Peyer's patch (tissue), 4 donors: ENCODE measurements around the gene PRIMA1. TPM values are rescaled to one million over a fixed set of nuclear protein-coding genes. Genes with fewer than 3 reads are reported as not detected.
"Not testable (repeated sequence)": the region's sequence is repeated elsewhere in the genome, so short reads cannot be mapped to it uniquely, and the experiment has no call there.

Experiments
- DNase-seq, 3 donors: peaks; one replicate each; pipeline ENCODE4 v3.0.0-alpha.2; 2017 to 2019
- H3K27ac ChIP-seq, 4 donors: fragments of 200-600 bp; sonication (generic); one replicate each; pipeline ENCODE4 v1.5.1; 2016 to 2019
- H3K27me3 ChIP-seq, 2 donors: fragments of 200-600 bp; sonication (generic); one replicate each; pipeline ENCODE4 v1.5.1; 2019
- H3K36me3 ChIP-seq, 3 donors: fragments of 200-600 bp; sonication (generic); one replicate each; pipeline ENCODE4 v1.5.1; 2016 to 2019
- H3K4me1 ChIP-seq, 4 donors: fragments of 200-600 bp; sonication (generic); one replicate each; pipeline ENCODE4 v1.5.1; 2016 to 2019
- H3K4me3 ChIP-seq, 4 donors: fragments of 200-600 bp; sonication (generic); 1 replicate in 3 of 4; 2 replicates in 1 of 4; pipeline ENCODE4 v1.5.1; 2016 to 2019; ENCODE audit warnings: mild to moderate bottlenecking in 1 of 4
- H3K9me3 ChIP-seq, 4 donors: fragments of 200-600 bp; sonication (generic); one replicate each; pipeline ENCODE4 v1.5.1; 2016 to 2019; ENCODE audit warnings: mild to moderate bottlenecking in 1 of 4
- CTCF ChIP-seq, 6 experiments: fragments of 450-650 bp in 4 of 6; fragments of 200-600 bp in 2 of 6; sonication (generic) in 1 of 6; IDR thresholded peaks; one replicate each; pipeline ENCODE4 v1.5.1; 2017 to 2019; ENCODE audit warnings: antibody characterized with exemption in 6 of 6, mild to moderate bottlenecking in 3 of 6, moderate library complexity in 1 of 6
- POLR2A ChIP-seq, 2 donors: fragments of 450-650 bp; IDR thresholded peaks; one replicate each; pipeline ENCODE4 v1.5.1; 2017; ENCODE audit warnings: antibody characterized with exemption in 2 of 2, mild to moderate bottlenecking in 2 of 2, moderate library complexity in 2 of 2
- total RNA-seq, 4 donors: library from RNA; depleted of rRNA; stranded (reverse); fragments of >200 nt; gene quantifications; one replicate each; pipeline ENCODE4 v1.1.0, GENCODE V29; 2016

The PRIMA1 gene
- total RNA-seq, 4 donors from 2014 or later = 1.2 to 5.1 (median 3.0) TPM

DNA sequence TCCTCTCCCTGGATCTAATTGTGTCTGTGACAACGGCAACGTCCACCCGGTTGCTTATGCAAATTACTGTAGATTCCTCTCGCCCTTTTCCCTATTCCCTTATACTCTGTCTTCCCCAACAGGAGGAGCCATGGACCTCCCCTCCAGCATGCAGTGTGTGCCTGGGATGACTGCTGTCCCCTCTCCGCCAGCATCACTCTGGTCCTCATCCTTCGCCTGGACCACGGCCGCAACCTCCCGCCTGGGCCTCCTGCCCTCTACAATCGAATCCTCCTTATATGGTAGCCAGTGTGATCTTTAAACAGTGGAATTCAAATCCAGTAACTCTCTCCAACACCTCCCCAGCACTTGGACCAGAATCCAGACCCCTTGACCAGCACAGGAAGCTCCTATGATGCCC lies 30.6 kb upstream of the PRIMA1 start:
- no peaks in the 10 kb centered on the region for H3K36me3 ChIP-seq
- H3K27me3 ChIP-seq = no peaks in the 10 kb centered on the region
- DNase-seq = peak in 1 of 3 donors; percentile 29
- no peak overlapping the region for H3K4me3 ChIP-seq
- peaks cover 0 to 6% (median 0%) of the 10 kb centered on the region in 4 donors for H3K9me3 ChIP-seq
- no peak overlapping the region for H3K27ac ChIP-seq
- TF ChIP-seq CTCF (IDR thresholded peaks at IDR 0.05) = no peak
- TF ChIP-seq POLR2A (IDR thresholded peaks at IDR 0.05) = no peak
- H3K4me1 ChIP-seq = no peaks in the 10 kb centered on the region

DNA sequence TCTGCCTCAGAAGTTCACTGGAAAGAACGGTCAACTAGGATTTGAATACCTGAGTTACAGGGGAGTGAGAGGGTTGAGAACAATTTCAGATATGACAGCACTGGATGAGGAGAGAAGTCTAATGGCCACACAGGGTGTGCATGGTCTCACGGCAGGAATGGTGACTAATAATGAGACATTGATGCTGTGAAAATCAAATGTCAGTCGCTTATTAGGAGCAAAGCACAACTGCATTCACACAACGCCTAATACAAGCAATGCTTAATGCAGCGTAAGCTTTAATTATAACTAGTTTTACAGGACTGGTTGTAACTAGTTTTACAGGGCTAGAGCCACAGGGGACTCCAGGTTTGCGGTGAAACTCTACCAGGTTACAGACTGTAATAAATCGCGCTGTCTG lies 23.4 kb upstream of the PRIMA1 start:
- Histone ChIP-seq H3K4me1 (no peaks in the 10 kb centered on the region), H3K27me3 (no peaks in the 10 kb centered on the region), H3K9me3 (peaks cover 0 to 6% (median 0%) of the 10 kb centered on the region in 4 donors), H3K27ac (no peak overlapping the region), H3K4me3 (no peak overlapping the region), H3K36me3 (no peaks in the 10 kb centered on the region)
- no peak for DNase-seq
- TF ChIP-seq CTCF (IDR thresholded peaks at IDR 0.05) = no peak
- TF ChIP-seq POLR2A (IDR thresholded peaks at IDR 0.05) = no peak

GRCh38 chr14:93811020-93811419 lies 22.7 kb upstream of the PRIMA1 start:
- Histone ChIP-seq H3K36me3 (no peaks in the 10 kb centered on the region), H3K27ac (no peak overlapping the region), H3K27me3 (no peaks in the 10 kb centered on the region), H3K4me3 (no peak overlapping the region), H3K9me3 (peaks cover 0 to 6% (median 0%) of the 10 kb centered on the region in 4 donors), H3K4me1 (no peaks in the 10 kb centered on the region)
- DNase-seq = no peak
- TF ChIP-seq POLR2A (IDR thresholded peaks at IDR 0.05) (no peak), CTCF (IDR thresholded peaks at IDR 0.05) (no peak)

GRCh38 chr14:93809491-93810420 lies 21.5 kb upstream of the PRIMA1 start:
- not testable (repeated sequence) for DNase-seq, H3K36me3 ChIP-seq, H3K27ac ChIP-seq, H3K27me3 ChIP-seq, H3K9me3 ChIP-seq, H3K4me3 ChIP-seq, H3K4me1 ChIP-seq

DNA sequence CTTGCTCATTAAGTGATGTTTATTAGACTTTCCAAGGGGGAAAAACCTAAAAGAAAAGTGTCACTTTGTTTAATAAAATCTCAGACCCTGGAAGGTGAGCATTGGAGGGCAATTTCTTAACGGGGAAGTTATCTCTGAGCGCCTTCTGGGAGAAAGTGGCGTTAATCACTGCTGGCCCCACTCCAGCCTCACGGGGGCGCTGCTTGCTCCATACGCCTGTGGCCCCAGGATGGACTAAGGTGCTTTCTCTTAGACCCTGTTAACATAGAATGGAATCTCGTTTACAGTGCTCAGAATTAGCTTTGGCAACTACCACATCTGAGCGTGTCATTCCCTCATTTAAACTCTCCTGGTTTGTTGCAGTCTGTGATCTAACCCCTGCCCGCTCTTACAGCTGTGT lies 16.4 kb upstream of the PRIMA1 start:
- TF ChIP-seq CTCF (IDR thresholded peaks at IDR 0.05) = no peak
- no peak for TF ChIP-seq POLR2A (IDR thresholded peaks at IDR 0.05)
- H3K4me3 ChIP-seq = no peak overlapping the region
- no peaks in the 10 kb centered on the region for H3K36me3 ChIP-seq
- H3K27ac ChIP-seq = no peak overlapping the region
- DNase-seq = no peak
- no peaks in the 10 kb centered on the region for H3K4me1 ChIP-seq
- no peaks in the 10 kb centered on the region for H3K9me3 ChIP-seq
- no peaks in the 10 kb centered on the region for H3K27me3 ChIP-seq
